Measurements from ENCODE around the gene GDNF.

- no peak for TF ChIP-seq POLR2A (IDR thresholded peaks at IDR 0.05)
- no peak for TF ChIP-seq CTCF (IDR thresholded peaks at IDR 0.05)
Observed at GRCh38 chr5:37850226-37850865, 10.5 kb upstream of the GDNF start.

Data from body of pancreas (tissue), 4 donors.